HepG2 (cell line): Measurements from ENCODE around the gene NEK9. TPM values are rescaled to one million over a fixed set of nuclear protein-coding genes. Genes with fewer than 3 reads are reported as not detected.
A peak's percentile ranks its signal among the peaks of the same experiment; 100 is the strongest.

Experiments used
- FOSL2 ChIP-seq: sonication (generic); formaldehyde crosslinking; IDR thresholded peaks from 2 replicates; pipeline ENCODE4 v1.4.0; 2020; ENCODE audit warnings: missing genetic modification reagents
- FOXA3 ChIP-seq: IDR thresholded peaks from 2 replicates; pipeline ENCODE4 v1.6.1; 2016; ENCODE audit warnings: missing genetic modification reagents, missing compliant biosample characterization
- FOXP4 ChIP-seq: sonication (generic); formaldehyde crosslinking; IDR thresholded peaks from 2 replicates; pipeline ENCODE4 v1.4.0; 2020; ENCODE audit warnings: missing genetic modification reagents
- GLMP ChIP-seq: sonication (generic); formaldehyde crosslinking; IDR thresholded peaks from 2 replicates; pipeline ENCODE4 v1.9.0; 2021; ENCODE audit warnings: missing genetic modification reagents, mild to moderate bottlenecking, borderline replicate concordance
- HHEX ChIP-seq: IDR thresholded peaks from 2 replicates; pipeline ENCODE4 v1.6.1; 2016; ENCODE audit warnings: control low read depth
- MIER2 ChIP-seq: IDR thresholded peaks from 2 replicates; pipeline ENCODE4 v1.6.1; 2016; ENCODE audit warnings: missing biosample characterization, missing genetic modification reagents
- MNT ChIP-seq: fragments of 450-650 bp; IDR thresholded peaks from 2 replicates; pipeline ENCODE4 v1.6.1; 2016
- SUZ12 ChIP-seq: fragments of 150-350 bp; IDR thresholded peaks from 2 replicates; pipeline ENCODE4 v1.6.1; 2014; ENCODE audit warnings: low read depth, low read length
- U2AF2 ChIP-seq: fragments of 200-400 bp; formaldehyde crosslinking; IDR thresholded peaks from 2 replicates; pipeline ENCODE4 v1.6.1; 2017; ENCODE audit warnings: low read depth, mild to moderate bottlenecking, low read length
- ZBTB33 ChIP-seq: sonication (generic); formaldehyde crosslinking; IDR thresholded peaks from 2 replicates; pipeline ENCODE4 v1.4.0; 2020; ENCODE audit warnings: missing genetic modification reagents
- ZNF264 ChIP-seq: sonication (generic); formaldehyde crosslinking; IDR thresholded peaks from 2 replicates; pipeline ENCODE4 v1.4.0; 2020; ENCODE audit warnings: missing genetic modification reagents
- ZNF484 ChIP-seq: sonication (generic); formaldehyde crosslinking; IDR thresholded peaks from 2 replicates; pipeline ENCODE4 v1.5.1; 2020; ENCODE audit warnings: mild to moderate bottlenecking, low read depth, missing genetic modification reagents, borderline replicate concordance
- ZNF513 ChIP-seq: sonication (generic); formaldehyde crosslinking; conservative IDR thresholded peaks from 2 replicates; pipeline ENCODE4 v1.5.0; 2020; ENCODE audit warnings: missing genetic modification reagents
- ZNF724P ChIP-seq: sonication (generic); formaldehyde crosslinking; IDR thresholded peaks from 2 replicates; pipeline ENCODE4 v1.8.0; 2022; ENCODE audit warnings: missing genetic modification reagents, borderline replicate concordance
- ZNF766 ChIP-seq: sonication (generic); formaldehyde crosslinking; IDR thresholded peaks from 2 replicates; pipeline ENCODE4 v1.5.0; 2020; ENCODE audit warnings: missing genetic modification reagents, borderline replicate concordance
- ZNF775 ChIP-seq: sonication (generic); formaldehyde crosslinking; IDR thresholded peaks from 2 replicates; pipeline ENCODE4 v1.4.0; 2020; ENCODE audit warnings: missing genetic modification reagents, mild to moderate bottlenecking, moderate library complexity, borderline replicate concordance
- polyA plus RNA-seq, 8 experiments: library from polyadenylated mRNA; depleted of rRNA in 3 of 8; stranded (reverse) in 7 of 8; unstranded in 1 of 8; fragments of >200 nt; fragmentation: Illumina TruSeq in 4 of 8; extraction: Trizol in 4 of 8; gene quantifications; 2 replicates each; pipeline versions ENCODE4 v1.2.1 to v1.2.3, GENCODE V29; 2011 to 2016; ENCODE audit warnings: low read depth in 4 of 8, missing spikeins in 1 of 8, mixed read lengths in 1 of 8; ENCODE audit not compliant: insufficient read depth in 1 of 8
- total RNA-seq, 5 experiments: library from RNA; depleted of rRNA; stranded (reverse); fragments of >200 nt; fragmentation: Illumina TruSeq; extraction: Trizol; gene quantifications; 2 replicates each; pipeline ENCODE4 v1.2.3, GENCODE V29; 2016; ENCODE audit warnings: low read depth in 1 of 5

Gene NEK9
- total and polyA plus RNA-seq, 2 of the 13 experiments (the other 11 are each of a cell fraction or from before 2014, with no cell fraction given) = 16.5 to 27.3 TPM

GRCh38 chr14:75126679-75127473 lies at the start of gene NEK9 (continued):
- TF ChIP-seq MIER2 (CRISPR knock-in tag) = peak; percentile 61; the same call in 1 of the 2 replicates
- no peak for TF ChIP-seq MNT
- TF ChIP-seq GLMP (CRISPR knock-in tag) = no peak
- no peak for TF ChIP-seq SUZ12
- no peak for TF ChIP-seq HHEX (CRISPR knock-in tag)
- no peak for TF ChIP-seq ZNF775 (CRISPR knock-in tag)
- no peak for TF ChIP-seq U2AF2
- no peak for TF ChIP-seq ZNF513 (CRISPR knock-in tag)
- TF ChIP-seq FOSL2 (CRISPR knock-in tag) = peak; percentile 19; the same call in 1 of the 2 replicates
- TF ChIP-seq ZNF264 = peak; percentile 31; the same call in 1 of the 2 replicates
- no peak for TF ChIP-seq ZBTB33
- peak; percentile 76 for TF ChIP-seq ZNF766 (CRISPR knock-in tag)
- TF ChIP-seq ZNF724P (CRISPR knock-in tag) = no peak
- no peak for TF ChIP-seq ZNF484
- peak; percentile 49 for TF ChIP-seq FOXP4
- peak; percentile 33 for TF ChIP-seq FOXA3 (CRISPR knock-in tag)
